HG03378 (cell line): ENCODE data around the gene MAP7.
"Not testable (repeated sequence)": the region's sequence is repeated elsewhere in the genome, so short reads cannot be mapped to it uniquely, and the experiment has no call there.

Source experiments
- ATAC-seq: cut with Tn5 transposase; IDR thresholded peaks from one replicate; pipeline ENCODE4 v1.9.1; 2021; ENCODE audit warnings: mild to moderate bottlenecking, moderate library complexity; ENCODE audit not compliant: unreplicated experiment

Gene MAP7

DNA sequence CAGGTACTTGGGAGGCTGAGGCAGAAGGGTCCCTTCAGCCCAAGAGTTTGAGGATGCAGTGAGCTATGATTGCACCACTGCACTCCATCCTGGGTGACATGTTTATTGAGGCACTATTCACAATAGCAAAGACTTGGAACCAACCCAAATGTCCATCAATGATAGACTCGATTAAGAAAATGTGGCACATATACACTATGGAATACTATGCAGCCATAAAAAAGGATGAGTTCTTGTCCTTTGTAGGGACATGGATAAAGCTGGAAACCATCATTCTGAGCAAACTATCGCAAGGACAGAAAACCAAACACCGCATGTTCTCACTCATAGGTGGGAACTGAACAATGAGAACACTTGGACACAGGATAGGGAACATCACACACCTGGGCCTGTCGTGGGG, 149.0 kb downstream of the MAP7 start:
- not testable (repeated sequence) for ATAC-seq

DNA sequence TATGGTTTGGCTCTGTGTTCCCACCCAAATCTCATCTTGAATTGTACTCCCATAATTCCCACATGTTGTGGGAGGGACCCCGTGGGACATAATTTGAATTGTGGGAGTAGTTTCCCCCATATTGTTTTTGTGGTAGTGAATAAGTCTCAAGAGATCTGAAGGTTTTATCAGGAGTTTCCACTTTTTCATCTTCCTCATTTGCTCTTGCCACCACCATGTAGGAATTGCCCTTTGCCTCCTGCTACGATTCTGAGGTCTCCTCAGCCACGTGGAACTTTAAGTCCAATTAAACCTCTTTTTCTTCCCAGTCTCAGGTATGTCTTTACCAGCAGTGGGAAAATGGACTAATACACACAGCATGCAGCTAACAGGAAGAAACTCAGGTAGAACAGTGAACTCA, 151.8 kb downstream of the MAP7 start:
- ATAC-seq: no peak

GRCh38 chr6:136396908-136397307, 153.3 kb downstream of the MAP7 start:
- ATAC-seq: no peak

- ATAC-seq: not testable (repeated sequence)
Measured at GRCh38 chr6:136390959-136391358, 159.3 kb downstream of the MAP7 start.

DNA sequence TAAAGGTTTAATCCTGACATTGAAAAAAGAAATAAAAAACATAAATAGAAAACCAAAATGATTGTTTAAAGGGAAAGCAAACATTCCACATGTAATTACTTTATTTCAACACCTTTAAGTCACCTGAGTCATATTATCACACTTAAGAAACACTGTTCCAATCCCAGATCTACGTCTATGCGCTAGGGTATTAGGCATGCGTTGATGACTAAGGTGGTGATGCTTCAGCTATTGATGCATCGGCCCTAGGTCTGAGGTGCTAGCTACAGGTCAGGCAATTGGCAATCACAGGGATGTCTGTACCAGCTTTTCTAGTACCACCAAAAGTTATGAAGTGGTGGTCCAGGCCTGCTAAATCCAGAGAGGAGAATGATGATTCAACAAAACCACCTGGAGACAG, 162.9 kb downstream of the MAP7 start:
- ATAC-seq: no peak

GRCh38 chr6:136383268-136383937, 166.8 kb downstream of the MAP7 start:
- no peak for ATAC-seq

DNA sequence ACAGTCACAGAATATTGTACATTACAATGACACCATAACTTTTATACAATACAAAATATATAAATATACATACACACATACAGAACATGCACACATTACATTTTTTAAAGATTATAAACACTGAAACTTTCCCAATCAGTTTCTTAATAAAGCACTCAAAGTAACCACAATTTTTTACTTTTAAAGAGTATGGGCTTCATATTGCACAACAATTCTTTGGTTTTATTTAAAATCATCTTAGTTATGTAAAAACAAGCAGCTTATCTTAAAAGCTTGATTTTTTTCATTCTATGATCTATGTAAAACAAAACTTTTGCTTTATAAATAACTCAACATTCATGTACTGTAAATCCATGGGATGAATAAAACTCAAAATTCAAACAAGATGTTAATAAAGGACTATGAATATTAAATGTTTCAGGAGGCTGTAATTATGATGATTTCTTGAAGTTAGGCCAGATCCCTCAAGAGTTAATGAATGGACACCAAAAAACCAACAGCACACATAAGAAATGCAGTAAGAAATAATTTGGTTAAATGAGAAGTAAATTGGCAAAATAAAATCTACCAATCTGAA, 167.5 kb downstream of the MAP7 start:
- no peak for ATAC-seq

GRCh38 chr6:136378888-136379287, 171.3 kb downstream of the MAP7 start:
- no peak for ATAC-seq

GRCh38 chr6:136375836-136376235, 174.4 kb downstream of the MAP7 start:
- ATAC-seq: not testable (repeated sequence)

GRCh38 chr6:136371959-136372358, 178.3 kb downstream of the MAP7 start:
- ATAC-seq: no peak

GRCh38 chr6:136370988-136371728, 179.1 kb downstream of the MAP7 start:
- ATAC-seq: no peak

- no peak for ATAC-seq
Measured at GRCh38 chr6:136365776-136366354, 184.4 kb downstream of the MAP7 start.

DNA sequence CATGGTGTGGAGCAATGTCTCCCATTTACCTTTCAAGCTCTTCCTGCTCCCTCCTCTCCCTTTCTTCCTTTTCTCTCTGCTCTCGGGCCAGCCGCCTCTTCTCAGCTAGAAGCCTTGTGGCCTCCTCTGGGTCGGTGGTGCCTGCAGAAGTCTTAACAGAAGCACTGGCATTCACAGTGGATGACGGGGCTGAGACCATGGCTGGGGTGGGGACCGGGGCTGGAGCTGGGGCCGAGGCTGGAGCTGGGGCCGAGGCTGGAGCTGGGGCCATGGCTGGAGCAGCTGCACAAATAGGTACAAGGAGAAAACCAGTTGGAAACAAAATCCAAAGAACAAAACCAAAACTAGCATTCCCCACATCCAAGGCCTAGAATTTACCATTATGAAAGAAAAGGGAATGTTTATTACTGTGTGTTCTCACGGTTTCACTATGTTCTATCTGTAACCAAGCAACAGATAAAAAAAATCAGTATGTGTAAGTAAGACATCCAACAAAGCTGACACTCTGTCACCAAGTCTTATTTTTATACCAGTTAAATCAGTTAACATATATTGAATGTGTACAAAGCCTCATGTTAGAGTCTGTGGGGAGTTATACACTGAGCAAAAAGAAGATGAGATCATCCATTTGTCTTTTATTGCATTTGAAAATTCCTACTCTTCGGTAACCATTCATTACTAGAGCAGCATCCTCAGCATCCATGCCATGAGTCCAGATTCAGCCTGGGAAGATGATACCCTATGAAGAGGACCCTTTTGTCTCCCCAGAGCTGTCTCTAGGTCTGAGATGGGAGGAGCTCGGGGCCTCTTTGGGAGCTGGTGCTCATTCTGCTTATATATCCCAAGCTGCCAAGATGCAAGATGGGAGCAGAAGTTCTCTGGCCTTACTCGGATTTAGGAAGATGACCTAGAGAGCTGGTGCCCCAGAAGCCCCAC, 187.5 kb downstream of the MAP7 start:
- no peak for ATAC-seq

DNA sequence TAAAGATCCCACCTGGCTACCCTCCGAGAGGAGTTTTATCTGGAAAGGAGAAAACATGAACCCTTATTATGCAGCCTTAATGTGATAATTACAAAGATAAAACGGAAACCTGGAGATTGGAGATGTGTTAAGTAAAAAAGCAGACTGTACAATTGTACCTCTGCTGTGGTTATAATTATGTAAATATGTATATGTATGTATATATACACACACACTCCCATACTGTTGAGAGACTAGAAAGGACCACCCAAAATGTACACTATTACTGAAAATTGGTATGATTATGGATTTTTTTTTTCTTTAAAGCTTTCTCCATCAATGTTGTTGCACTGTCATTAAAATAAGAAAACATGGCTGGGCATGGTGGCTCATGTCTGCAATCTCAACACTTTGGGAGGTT, 188.4 kb downstream of the MAP7 start:
- no peak for ATAC-seq

DNA sequence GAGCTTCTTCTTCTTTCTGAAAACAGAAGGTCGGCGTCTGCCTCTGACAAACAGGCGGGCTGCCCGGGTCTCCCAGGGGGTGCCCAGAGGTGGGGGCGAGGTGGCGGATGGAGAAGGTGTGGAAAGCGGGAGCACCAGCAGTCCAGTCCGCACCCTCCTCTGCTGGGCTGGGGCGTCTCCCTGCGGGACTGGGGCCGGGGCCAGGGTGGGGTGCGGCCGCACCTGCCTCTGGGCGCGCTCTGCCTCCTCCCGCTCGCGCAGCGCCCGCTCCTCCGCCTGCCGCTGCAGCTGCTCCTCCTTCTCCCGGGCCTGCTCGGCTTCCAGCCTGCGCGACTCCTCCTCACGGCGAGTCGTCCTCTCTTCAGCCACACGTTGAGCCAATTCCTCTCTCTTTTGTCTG, 189.4 kb downstream of the MAP7 start:
- ATAC-seq: no peak

DNA sequence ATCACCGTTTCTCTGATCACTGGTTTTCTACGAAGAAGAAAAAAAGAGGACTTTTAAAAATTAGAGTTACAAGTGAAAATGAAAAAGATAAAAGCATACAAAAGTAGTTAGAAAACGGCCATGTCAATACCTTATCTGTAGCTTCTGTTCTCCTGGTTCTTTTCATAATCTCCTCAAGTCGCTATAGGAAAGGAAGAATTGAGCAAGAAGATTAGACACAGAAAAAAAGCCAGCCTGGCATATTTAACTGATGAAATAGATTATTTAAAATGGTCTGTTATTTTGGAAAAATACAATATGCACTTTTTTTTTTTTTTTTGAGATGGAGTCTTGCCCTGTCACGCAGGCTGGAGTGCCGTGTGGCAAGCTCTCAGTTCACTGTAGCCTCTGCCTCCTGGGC, 190.4 kb downstream of the MAP7 start:
- no peak for ATAC-seq

- ATAC-seq: no peak
Measured at GRCh38 chr6:136351518-136352110, 198.6 kb downstream of the MAP7 start.

DNA sequence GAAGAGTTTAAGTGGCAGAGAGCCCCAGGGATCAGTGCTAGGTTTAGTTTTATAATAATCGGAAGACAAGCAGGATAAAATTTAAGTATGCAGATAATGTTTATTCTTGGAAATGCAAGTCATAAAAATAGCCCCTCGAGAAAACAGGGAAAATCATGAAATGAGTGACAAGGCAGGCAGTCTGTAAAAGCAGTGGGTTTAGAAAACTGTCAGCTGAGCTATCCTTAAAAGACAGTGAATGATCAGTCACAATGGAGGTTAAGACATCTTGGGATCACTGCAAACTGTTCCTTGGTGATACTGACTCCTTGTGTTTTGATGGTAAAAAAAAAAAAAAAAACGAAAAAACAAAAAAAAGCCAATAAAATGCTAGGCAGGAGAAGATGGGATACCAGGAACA, 199.3 kb downstream of the MAP7 start:
- ATAC-seq: no peak

DNA sequence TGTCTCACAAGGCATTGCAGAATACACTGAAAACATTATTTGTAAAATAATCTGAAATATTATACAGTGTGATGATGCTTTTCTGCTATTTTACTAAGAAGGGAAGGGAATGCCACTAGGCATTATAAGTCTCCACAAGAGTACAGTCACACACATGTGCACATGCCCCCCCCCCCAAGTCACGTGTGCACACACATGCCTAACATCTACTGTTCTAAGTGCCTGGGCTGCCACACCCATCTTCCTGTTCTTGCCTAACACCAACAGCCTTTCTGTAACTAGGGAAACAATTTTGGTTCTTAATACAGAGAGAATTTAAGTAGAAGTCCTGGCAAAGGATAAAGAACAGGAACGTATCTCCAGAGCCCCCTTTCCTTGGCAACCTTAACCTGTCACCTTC, 202.4 kb downstream of the MAP7 start:
- ATAC-seq: no peak

DNA sequence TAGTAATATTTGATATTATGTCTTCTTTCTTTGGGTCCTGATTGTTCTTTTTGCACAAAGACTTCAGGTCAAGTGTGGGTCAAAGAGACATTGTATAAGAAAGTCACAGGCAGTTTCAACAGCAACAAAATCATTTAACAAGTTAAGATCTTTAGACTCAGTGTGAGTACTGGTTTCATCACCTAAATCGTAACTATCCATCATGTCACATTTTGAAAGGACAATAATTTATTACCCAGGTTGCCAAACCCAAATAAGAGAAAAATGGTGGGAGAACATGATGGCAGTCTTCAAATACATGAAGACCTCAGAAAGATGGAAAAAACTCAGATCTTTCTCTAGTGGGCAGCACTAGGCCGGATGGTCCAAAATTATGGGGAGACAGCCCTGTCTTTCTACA, 205.1 kb downstream of the MAP7 start:
- ATAC-seq: no peak
